ENCODE measurements around the gene PECR. TPM values are rescaled to one million over a fixed set of nuclear protein-coding genes. Genes with fewer than 3 reads are reported as not detected.
"Not testable (repeated sequence)": the region's sequence is repeated elsewhere in the genome, so short reads cannot be mapped to it uniquely, and the experiment has no call there.

PECR gene
- total RNA-seq, 2 experiments from 2014 or later, result 21.6 to 31.9 TPM

GRCh38 chr2:216001216-216002100, 80.2 kb downstream of the PECR start:
- no peak overlapping the region for H3K4me3 Mint-ChIP-seq
- H3K27ac Mint-ChIP-seq, result no peak overlapping the region
- H3K9me3 Mint-ChIP-seq (ENCODE audit: low read depth), result no peaks in the 10 kb centered on the region
- no peaks in the 10 kb centered on the region for H3K27me3 Mint-ChIP-seq
- peak; percentile 27 for DNase-seq
- peaks cover 47% of the 10 kb centered on the region for H3K4me1 Mint-ChIP-seq
- CTCF ChIA-PET, result interaction anchor here (0.6 to 6.8 kb wide), 7 partner anchors 16 to 51 kb away, joined by 3 to 40 read pairs (median 3); no protein-coding TSS in a partner anchor
- peaks cover 15% of the 10 kb centered on the region for H3K36me3 Mint-ChIP-seq
- no peak for ATAC-seq

- peaks cover 31% of the 10 kb centered on the region for H3K36me3 Mint-ChIP-seq
- CTCF ChIA-PET, result no interaction called here
- peaks cover 21% of the 10 kb centered on the region for H3K4me1 Mint-ChIP-seq
- no peak overlapping the region for H3K4me3 Mint-ChIP-seq
- no peaks in the 10 kb centered on the region for H3K9me3 Mint-ChIP-seq (ENCODE audit: low read depth)
- no peaks in the 10 kb centered on the region for H3K27me3 Mint-ChIP-seq
- no peak for ATAC-seq
- H3K27ac Mint-ChIP-seq, result no peak overlapping the region
- no peak for DNase-seq
Measured at GRCh38 chr2:215998636-215999035, 83.0 kb downstream of the PECR start.

- Mint-ChIP-seq H3K27me3 (no peaks in the 10 kb centered on the region), H3K36me3 (peaks cover 44% of the 10 kb centered on the region), H3K9me3 (ENCODE audit: low read depth) (no peaks in the 10 kb centered on the region), H3K4me1 (peaks cover 7% of the 10 kb centered on the region), H3K27ac (peak overlapping the region; percentile 0), H3K4me3 (no peak overlapping the region)
- no peak for ATAC-seq
- no peak for DNase-seq
- CTCF ChIA-PET, result interaction anchor here (1.2 kb wide), 1 partner anchor 8 kb away, joined by 3 read pairs; no protein-coding TSS in a partner anchor
Measured at GRCh38 chr2:215997219-215997618, 84.4 kb downstream of the PECR start.

- Mint-ChIP-seq H3K4me1 (peaks cover 6% of the 10 kb centered on the region), H3K27ac (no peak overlapping the region), H3K4me3 (no peak overlapping the region), H3K9me3 (ENCODE audit: low read depth) (peaks cover 13% of the 10 kb centered on the region), H3K27me3 (no peaks in the 10 kb centered on the region), H3K36me3 (peaks cover 67% of the 10 kb centered on the region)
- CTCF ChIA-PET, result interaction anchor here (1.1 kb wide), 1 partner anchor 17 kb away, joined by 3 read pairs; no protein-coding TSS in a partner anchor
- DNase-seq (no peak), ATAC-seq (no peak)
Measured at GRCh38 chr2:215994911-215995310, 86.7 kb downstream of the PECR start.

GRCh38 chr2:215988556-215989207, 92.9 kb downstream of the PECR start:
- peaks cover 82% of the 10 kb centered on the region for H3K36me3 Mint-ChIP-seq
- H3K27me3 Mint-ChIP-seq, H3K4me3 Mint-ChIP-seq, H3K27ac Mint-ChIP-seq, DNase-seq, H3K4me1 Mint-ChIP-seq, ATAC-seq, CTCF ChIA-PET: not testable (repeated sequence)
- peaks cover 30% of the 10 kb centered on the region for H3K9me3 Mint-ChIP-seq (ENCODE audit: low read depth)

Other genes with a start within 250 kb of the PECR start
- 10 to 100 TPM; 16.2 to 26.7 TPM for gene MREG, start 68.3 kb downstream of the PECR start, total RNA-seq
- 1 to 10 TPM in 1 of 2 experiments, under 1 TPM in 1; 0.75 to 1.1 TPM for gene TMEM169, start 110 bp upstream of the PECR start, total RNA-seq
- 100 to 1,000 TPM; 307 to 424 TPM for gene XRCC5, start 27.5 kb upstream of the PECR start, total RNA-seq